Measurements from ENCODE around the gene LRRC51.

Gene LRRC51

DNA sequence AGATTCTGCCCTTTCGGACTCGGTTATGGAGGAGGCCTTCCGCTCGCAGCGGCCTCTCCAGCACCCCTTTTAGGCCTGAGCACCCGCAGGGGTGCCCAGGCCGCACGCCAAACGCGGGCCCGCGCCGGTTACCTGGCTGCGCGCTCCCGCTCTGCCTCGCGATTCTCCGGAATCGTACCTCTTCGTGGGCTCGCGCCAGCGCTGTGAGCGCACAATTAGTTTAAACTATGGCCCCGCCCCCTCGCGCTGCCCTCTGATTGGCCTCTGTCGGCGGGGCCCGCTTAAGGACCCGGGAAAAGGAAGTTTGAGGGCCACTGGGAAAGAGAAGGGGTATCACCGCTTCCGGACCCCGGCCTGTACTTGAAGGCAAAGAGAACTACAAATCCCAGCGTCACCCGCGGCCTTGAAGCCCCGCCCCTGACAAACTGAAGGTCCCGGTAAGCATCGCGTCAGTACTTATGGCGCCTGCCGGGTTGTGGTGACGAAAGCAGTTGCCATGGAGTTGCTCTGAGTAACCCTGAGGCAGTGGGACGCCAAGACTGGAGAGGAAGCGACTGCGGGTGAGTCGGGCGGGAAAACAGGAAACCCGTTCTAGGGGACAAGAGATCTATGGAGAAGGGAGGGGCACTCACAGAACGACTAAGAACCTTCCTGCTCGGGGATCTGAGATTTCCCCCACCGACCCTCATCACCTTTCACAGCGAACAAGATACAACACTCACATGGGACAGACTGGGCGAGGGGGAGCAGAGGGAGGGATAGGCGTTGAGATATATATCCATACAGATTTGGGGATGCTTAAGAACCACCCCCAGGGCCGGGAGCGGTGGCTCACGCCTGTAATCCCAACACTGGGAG, at the start of gene LRRC51, which contains the start of gene NUMA1:
LRRC51 (plus strand) TSS at position 525 of the 858 bp plus-strand sequence. CDS start 8,234 bp downstream, outside the sequence.
NUMA1 (minus strand) TSS at position 217 of the 858 bp plus-strand sequence. CDS start 44,599 bp downstream, outside the sequence.
- DNase-seq, result peak; percentile 99 to 100

DNA sequence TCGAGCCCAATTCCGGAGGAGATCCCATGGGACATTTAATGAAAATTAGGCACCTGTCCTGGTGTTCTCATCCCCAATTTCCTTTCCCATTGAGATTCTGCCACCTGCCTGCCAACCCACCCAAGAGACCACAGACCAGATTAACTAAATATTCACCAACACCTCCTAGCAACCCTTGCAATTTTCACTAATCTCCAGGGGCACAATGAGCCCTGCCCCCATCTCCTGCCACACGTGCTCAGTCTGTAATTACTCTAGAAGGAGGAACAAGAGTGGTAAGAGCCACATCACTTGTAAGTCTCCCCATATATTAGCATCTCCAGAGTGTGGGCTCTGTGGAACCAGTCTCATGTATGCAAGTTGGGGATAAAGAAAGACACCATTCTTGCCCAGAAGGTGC, 44.0 kb upstream of the LRRC51 start:
- DNase-seq, result no peak

GRCh38 chr11:72037554-72038311, 42.9 kb upstream of the LRRC51 start:
- DNase-seq, result no peak

DNA sequence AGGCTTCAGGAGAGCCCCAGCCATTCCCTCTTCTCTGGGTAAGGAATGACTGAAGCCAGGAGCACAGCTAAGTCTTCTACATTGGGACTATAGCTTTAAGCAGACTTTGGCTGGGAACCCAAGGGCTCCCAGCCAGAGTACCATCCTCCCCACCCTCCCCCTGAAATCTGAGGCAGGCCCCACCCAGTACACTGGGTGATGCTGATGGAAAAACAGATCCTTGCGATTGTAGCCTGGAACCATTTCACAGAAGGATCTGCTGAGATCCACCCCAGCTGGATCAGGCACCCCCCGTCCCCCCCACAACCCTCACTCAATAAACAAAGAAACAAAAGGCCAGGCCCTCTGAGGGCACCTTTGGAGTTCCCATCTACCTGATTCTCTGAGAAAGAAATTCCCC, 42.2 kb upstream of the LRRC51 start:
- DNase-seq, result no peak

DNA sequence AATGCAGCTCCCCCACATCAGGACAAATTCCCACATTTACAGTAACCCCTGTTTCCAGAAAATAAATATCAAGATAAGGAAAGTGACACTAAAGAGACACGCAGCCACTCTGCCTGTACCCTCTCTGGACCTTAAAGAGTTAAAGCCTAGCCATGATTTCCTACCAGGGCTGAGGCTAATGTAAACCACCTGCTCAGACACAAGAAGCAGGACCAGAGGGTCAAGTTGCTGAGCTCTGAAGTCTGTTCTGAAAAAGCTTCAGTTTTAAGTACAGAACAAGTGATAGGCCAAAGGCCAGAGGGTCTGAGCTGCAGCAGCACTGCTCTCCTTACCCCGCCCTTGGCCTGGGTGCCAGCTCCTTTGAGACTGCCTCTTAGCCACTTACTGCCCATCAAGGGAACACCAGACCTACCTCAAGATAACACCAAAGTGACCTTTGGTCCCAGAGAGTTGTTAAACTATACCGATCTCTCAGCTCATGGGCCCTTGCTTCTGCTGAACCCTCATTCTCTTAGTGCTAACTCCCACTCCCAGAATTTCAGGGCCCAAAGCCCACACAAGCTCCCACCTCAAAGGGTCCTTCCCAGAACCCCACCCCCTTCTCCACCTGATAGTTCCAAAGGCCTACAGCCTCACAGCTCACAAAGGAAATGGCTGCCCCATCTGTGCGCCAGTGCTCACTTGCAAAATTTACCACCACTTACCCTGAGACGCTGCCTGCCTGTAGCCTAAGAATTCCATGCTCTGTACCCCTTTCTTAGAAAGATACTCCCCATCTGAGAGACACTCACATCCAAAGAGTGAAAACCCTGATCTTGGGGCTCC, 41.4 kb upstream of the LRRC51 start:
- DNase-seq, result no peak

- no peak for DNase-seq
These were observed 40.7 kb upstream of the LRRC51 start for GRCh38 chr11:72039856-72040401.

- DNase-seq, result peak; percentile 79 to 82
These were observed 39.9 kb upstream of the LRRC51 start for GRCh38 chr11:72040491-72041363.

DNA sequence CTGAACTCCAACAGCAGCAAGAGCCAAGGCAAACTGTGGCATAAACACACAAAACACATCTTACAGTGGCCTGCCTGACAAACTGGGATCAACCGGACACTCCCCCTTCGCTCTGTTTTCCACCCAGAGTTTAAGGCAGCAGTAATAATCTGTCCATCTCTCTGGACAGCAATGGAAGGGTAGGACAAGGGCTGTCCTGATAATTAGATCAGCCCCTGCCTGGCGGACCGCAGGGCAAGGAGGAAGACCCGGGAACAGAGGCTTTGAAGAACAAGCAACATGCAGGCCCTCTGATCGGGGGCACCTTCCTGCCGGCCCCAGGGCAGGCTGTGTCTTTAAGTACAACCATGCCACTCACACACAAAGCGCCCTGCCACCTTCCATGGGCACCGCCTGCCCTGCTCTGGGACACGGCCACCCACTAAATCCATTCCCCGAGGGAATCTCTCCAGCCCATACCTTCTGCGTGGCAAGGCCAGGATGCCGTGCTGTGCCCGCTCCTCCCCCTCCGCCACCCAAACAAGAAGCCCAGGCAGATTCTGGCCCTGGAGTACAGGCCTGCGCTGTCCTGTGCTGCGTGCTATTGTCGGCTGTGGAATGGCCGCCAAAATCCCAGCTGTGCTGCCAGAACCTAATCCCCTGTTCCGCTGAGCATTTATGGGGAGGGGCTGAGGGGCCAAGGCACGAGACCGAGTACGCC, 39.1 kb upstream of the LRRC51 start:
- peak; percentile 39 to 52 for DNase-seq

DNA sequence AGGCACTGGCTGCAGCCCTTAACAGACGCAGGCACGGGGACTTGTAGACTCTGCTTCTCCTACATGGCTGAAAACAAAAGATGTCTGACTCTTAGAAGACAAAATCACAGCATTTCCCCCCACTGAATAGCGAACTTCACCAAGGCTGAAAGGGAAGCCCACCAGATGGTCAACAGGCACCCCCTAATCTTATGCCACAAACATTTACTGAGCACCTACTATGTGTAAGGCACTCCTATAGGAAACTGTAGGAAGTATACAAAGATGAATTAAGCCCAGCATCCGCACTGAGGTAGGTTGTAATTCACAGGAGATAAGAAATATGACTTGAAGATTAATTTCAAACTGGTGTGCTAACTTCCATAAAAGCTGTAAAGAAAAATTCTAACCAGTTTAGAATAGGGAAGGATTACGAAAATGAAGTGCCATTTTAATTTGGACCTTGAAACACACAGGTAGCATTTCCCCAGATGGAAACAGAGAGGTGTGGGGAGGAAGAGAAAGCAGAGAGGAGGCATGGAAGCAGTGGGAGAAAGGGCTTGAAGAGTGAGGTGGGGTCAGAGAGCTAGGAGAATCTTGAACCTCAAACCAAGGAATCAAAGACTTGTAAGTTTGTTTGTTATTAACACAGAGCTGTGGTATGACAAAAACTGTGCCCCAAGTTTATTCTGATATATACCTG, 38.4 kb upstream of the LRRC51 start:
- DNase-seq, result no peak

DNA sequence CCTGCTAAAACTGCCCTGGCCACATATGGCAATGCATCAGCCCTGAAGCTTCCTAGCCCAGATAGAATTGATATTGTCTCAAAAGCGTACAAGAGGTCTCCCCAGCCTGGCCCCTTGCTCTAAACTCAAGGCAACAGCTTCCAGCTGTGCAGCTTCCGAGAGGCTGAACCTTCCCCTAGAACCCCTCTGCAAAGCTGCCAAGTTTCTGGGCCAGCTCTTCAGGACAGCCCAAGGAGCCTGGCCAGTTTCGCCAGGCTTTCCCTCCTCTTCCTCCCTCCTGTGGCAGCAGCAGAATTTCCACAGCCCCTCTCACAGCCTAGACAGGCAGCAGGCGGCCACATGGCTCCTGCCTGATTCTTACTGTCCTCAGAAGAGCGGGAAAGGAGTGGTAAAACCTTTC, 34.8 kb upstream of the LRRC51 start:
- DNase-seq, result no peak

DNA sequence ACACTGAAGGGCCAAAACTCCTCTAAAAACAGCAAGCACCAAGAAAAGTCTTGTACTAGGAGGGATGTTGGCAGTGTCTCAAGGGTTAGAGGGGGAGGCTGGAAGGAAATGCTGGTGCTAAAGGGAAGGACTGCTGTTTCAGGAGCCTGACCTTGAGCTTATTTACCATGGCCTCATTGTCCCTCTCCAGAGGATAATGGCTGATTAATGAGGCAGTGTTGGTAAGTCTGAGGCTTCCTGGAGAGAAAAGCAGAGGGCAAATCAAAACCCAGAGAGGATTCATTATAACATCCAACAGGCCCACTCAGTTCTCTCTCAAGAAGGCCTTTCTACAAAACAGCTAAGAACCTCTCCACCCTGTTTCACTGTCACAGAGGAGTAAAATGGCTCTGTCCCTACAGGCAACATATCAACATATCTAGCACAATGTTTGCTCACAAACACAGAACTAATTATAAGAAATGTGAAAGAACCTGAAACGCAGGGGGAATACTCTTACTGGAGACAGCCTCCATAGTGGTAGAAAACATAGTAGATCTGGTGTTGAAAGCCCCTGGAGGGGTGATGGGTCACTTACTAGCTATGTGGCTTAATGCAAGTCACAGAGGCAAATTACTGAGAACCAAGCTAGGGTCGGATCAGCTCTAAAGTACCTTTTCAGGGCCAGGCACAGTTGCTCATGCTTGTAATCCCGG, 31.7 kb upstream of the LRRC51 start:
- no peak for DNase-seq

- no peak for DNase-seq
These were observed 22.1 kb upstream of the LRRC51 start for GRCh38 chr11:72058416-72059034.

GRCh38 chr11:72061739-72062396, 18.8 kb upstream of the LRRC51 start:
- no peak for DNase-seq

DNA sequence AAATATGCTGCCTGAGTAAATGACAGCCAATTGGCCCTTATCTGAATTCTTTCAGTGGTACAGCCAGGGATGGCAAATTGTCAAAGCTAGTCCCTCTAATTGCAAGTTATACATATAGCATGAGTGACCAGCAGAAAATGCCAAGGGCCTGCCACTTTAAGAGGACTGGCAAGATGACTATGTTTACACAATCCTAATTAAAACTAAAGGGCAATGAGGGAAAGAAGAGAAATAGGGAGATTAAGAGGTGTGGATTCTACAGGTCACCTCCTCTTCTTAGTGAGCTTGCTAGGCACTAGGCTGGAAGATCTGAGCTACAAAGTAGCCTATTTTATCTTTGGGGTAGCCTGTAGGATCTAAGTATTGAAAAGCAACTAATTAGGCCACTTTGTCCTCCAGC, 13.8 kb upstream of the LRRC51 start:
- DNase-seq, result no peak

DNA sequence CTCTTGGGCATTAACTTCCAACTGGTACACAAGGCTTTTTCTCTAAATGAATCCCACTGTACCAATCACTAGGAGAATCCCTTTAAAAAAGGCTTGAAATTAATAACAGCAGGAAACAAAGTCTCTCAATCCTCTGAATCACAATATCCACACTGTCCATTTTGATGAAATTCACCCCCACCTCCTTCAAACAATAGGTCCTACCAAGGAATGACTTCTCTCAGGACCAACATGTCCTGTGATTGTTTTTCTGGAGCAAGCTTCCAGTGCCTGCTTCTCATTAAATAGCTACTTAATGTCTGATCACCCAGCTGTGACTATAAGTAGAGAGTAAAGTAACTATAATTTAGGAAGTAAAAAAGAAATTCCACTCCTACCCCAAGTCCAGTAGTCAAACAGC, 13.4 kb upstream of the LRRC51 start:
- no peak for DNase-seq

DNA sequence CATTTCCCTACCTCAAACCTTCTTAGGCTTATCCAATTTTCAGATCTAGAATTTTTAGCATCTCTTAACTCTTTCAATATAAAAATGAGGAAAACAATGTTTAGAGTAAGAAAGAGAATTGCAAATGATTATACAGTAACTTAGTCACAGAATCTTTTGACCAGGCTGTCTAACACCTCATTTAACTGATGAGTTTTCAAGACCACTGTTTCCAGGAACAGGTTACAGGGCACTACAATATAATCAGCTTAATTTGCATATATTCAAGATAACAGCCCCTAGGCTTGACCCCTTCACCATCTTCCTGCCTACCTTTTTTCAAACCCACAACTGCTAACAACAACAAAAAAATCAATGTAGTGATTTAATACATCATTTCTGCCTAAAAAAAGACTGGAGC, 13.0 kb upstream of the LRRC51 start:
- no peak for DNase-seq

DNA sequence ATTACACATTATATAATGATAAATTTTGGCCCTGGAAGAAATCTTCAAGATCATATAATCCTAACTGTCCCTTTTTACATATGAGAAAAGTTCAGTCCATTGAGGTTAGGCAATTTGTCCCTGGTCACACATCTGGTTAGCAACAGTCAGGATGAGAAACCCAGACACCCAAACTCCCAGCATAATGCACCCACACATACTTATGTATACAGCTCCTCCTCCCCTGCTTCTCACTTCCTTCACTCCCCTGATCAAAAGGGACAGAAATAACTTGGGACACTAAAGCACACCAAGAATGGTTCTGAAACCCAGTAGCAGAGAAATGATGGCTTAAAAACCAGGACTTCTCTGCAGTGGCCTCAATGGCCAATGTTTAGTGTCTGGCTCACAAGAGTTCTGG, 11.4 kb upstream of the LRRC51 start:
- no peak for DNase-seq

GRCh38 chr11:72069787-72070251, 10.8 kb upstream of the LRRC51 start:
- peak; percentile 10 to 29 for DNase-seq

DNA sequence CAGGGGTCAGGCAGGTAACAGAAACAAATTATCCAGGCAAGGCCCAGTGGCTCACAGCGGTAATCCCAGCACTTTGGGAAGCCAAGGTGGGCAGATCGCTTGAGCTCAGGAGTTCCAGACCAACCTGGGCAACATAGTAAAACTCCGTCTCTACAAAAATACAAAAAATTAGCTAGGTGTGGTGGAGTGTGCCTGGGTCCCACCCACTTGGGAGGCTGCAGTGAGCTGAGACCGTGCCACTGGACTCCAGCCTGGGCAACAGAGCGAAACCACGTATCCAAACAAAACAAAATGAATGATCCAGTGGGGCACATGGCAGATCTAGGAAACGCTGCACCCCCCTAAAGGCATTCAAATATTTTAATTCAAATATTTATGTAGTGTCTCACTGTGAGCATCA, 10.2 kb upstream of the LRRC51 start:
- no peak for DNase-seq
